Activated naive CD4-positive, alpha-beta T cell treated with anti-CD3 and anti-CD28 coated beads for 36 hours (primary cell): ENCODE results near the gene SLC25A12. TPM values are rescaled to one million over a fixed set of nuclear protein-coding genes. Genes with fewer than 3 reads are reported as not detected.
A peak's percentile ranks its signal among the peaks of the same experiment; 100 is the strongest.
"Not testable (repeated sequence)": the region's sequence is repeated elsewhere in the genome, so short reads cannot be mapped to it uniquely, and the experiment has no call there.

ENCODE experiments used
- CTCF ChIA-PET: fragments of 350-600 bp; sonication (Branson Sonifier 250); formaldehyde crosslinking; loops from one replicate; lab custom pipeline; 2021; ENCODE audit warnings: antibody characterized with exemption; lab: Charles Lee
- DNase-seq: peaks from one replicate; pipeline ENCODE4 v3.0.0-alpha.2; 2020
- H3K27ac Mint-ChIP-seq: one replicate; pipeline ENCODE4 v1.8.0; 2021; ENCODE audit warnings: mild to moderate bottlenecking, mixed read lengths
- H3K27me3 Mint-ChIP-seq: one replicate; pipeline ENCODE4 v1.8.0; 2021; ENCODE audit warnings: low read depth, mixed read lengths
- H3K36me3 Mint-ChIP-seq: one replicate; pipeline ENCODE4 v1.8.0; 2021; ENCODE audit warnings: low read depth, mixed read lengths
- H3K4me1 Mint-ChIP-seq: one replicate; pipeline ENCODE4 v1.8.0; 2021; ENCODE audit warnings: low read depth, mixed read lengths
- H3K4me3 Mint-ChIP-seq: one replicate; pipeline ENCODE4 v1.8.0; 2021; ENCODE audit warnings: mild to moderate bottlenecking, moderate library complexity, mixed read lengths
- H3K9me3 Mint-ChIP-seq: one replicate; pipeline ENCODE4 v1.8.0; 2021; ENCODE audit warnings: mixed read lengths
- intact Hi-C: fragments of 100-400 bp; cut with micrococcal nuclease; formaldehyde crosslinking; loops from one replicate; pipeline ENCODE4 v1.15.1; 2023
- total RNA-seq, 2 experiments: library from RNA; stranded (reverse); gene quantifications; one replicate each; pipeline ENCODE4 v1.2.3, GENCODE V29; 2021

SLC25A12 gene
- total RNA-seq, 2 experiments from 2014 or later = 15.0 to 17.4 TPM

DNA sequence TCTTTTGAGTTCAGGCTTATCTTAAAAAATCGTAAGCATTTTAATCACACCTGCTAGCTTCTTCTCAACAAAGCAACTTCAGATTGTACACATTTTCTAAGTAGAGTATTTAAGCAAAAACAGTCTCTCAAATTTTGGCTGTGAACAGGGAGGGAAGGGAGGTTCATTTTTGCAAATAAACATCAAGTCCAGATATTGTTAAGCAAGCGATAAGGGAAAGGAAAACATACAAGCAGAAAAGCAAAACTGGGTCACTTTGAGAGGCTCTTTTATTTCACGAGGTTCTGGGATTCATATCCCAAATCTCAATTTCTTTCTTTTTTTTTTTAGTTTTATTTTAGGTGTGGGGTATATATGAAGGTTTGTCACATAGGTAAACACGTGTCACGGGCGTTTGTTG, 79.9 kb downstream of the SLC25A12 start:
- Mint-ChIP-seq H3K36me3 (peaks cover 24% of the 10 kb centered on the region), H3K9me3 (no peaks in the 10 kb centered on the region), H3K4me3 (no peak overlapping the region), H3K27ac (no peak overlapping the region), H3K4me1 (no peaks in the 10 kb centered on the region), H3K27me3 (no peaks in the 10 kb centered on the region)
- CTCF ChIA-PET = no interaction called here
- intact Hi-C loops = loop anchor here (5.0 kb wide), 1 partner anchor 653 kb away; no protein-coding TSS in a partner anchor
- DNase-seq = no peak

DNA sequence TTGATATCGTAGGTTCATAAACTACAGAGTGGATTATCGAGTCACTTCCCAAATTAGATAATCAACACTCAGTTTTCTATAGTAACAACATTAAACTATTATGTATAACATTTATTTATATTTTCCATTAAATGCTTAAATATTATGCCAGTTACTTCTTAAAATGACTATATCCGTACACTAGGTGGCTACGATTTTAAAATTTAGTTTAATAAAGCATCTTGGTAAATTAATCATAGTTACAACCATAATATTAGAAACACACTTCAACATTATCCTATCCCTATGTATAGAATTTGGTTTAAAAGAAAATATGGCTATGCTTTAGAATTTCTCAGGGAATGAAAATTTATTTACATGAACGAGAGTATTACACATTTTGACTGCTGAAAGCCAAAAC, 80.3 kb downstream of the SLC25A12 start:
- intact Hi-C loops = loop anchor here (5.0 kb wide), 1 partner anchor 654 kb away; no protein-coding TSS in a partner anchor
- no peak overlapping the region for H3K4me3 Mint-ChIP-seq

DNA sequence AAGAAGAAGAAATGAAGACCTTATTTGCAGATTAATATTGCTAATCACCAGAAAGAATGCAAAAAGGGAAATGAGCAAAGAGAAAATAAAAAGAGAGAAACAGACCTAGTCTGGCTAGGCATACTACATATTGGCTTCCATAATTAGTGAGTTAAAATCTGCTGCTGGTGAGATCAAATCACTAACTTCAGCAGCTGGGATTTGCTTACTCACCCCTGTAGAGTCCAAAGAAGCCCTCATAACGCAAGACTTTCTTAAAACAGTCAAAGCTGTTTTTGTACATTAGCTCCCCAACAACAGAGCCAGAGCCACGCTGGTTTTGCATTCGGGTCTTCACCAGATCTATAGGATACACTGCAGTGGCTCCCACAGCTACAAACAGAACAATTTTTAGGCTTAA, 80.9 kb downstream of the SLC25A12 start:
- H3K36me3 Mint-ChIP-seq = peaks cover 25% of the 10 kb centered on the region
- CTCF ChIA-PET = interaction anchor here (0.6 to 1.2 kb wide), 3 partner anchors 12 to 877 kb away, joined by 3 to 4 read pairs (median 3); no protein-coding TSS in a partner anchor
- intact Hi-C loops = loop anchor here (5.0 kb wide), 1 partner anchor 654 kb away; no protein-coding TSS in a partner anchor

More for the DNA sequence above, 80.3 kb downstream of the SLC25A12 start:
- no peak overlapping the region for H3K27ac Mint-ChIP-seq
- H3K27me3 Mint-ChIP-seq = no peaks in the 10 kb centered on the region
- H3K4me1 Mint-ChIP-seq = no peaks in the 10 kb centered on the region
- DNase-seq = no peak
- H3K9me3 Mint-ChIP-seq = no peaks in the 10 kb centered on the region
- H3K36me3 Mint-ChIP-seq = peaks cover 25% of the 10 kb centered on the region
- CTCF ChIA-PET = interaction anchor here (0.6 kb wide), 2 partner anchors 11 to 878 kb away, joined by 3 to 4 read pairs; no protein-coding TSS in a partner anchor

DNA sequence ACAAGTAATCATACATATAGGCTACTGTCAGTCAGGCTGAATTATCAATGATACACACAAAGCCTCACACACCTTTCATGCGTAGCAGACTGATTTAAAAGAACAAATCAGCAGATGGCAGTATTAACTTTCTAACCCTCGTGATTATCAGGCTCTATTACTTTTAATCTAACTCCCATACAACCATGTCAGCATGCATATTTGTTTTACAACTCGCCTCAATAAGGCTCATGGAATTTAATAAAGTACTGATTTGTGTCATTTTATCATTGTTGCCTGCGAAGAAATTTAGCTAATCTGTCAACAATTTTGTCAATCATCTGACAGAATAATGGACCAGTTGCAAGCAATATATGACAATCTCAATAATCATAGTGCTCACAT, 82.8 kb downstream of the SLC25A12 start:
- no peaks in the 10 kb centered on the region for H3K4me1 Mint-ChIP-seq
- CTCF ChIA-PET = interaction anchor here (0.7 to 2.9 kb wide), 5 partner anchors 87 to 316 kb away, joined by 3 to 12 read pairs (median 5); no protein-coding TSS in a partner anchor
- peaks cover 30% of the 10 kb centered on the region for H3K36me3 Mint-ChIP-seq
- no peak for DNase-seq
- intact Hi-C loops = loop anchor here (1.0 to 5.0 kb wide), 2 partner anchors 292 to 656 kb away; no protein-coding TSS in a partner anchor
- no peaks in the 10 kb centered on the region for H3K9me3 Mint-ChIP-seq
- H3K27ac Mint-ChIP-seq = no peak overlapping the region
- H3K4me3 Mint-ChIP-seq = no peak overlapping the region
- H3K27me3 Mint-ChIP-seq = no peaks in the 10 kb centered on the region

More for the DNA sequence above, 80.9 kb downstream of the SLC25A12 start:
- Mint-ChIP-seq H3K27ac (no peak overlapping the region), H3K4me3 (no peak overlapping the region), H3K9me3 (no peaks in the 10 kb centered on the region), H3K27me3 (no peaks in the 10 kb centered on the region), H3K4me1 (no peaks in the 10 kb centered on the region)
- DNase-seq = no peak

DNA sequence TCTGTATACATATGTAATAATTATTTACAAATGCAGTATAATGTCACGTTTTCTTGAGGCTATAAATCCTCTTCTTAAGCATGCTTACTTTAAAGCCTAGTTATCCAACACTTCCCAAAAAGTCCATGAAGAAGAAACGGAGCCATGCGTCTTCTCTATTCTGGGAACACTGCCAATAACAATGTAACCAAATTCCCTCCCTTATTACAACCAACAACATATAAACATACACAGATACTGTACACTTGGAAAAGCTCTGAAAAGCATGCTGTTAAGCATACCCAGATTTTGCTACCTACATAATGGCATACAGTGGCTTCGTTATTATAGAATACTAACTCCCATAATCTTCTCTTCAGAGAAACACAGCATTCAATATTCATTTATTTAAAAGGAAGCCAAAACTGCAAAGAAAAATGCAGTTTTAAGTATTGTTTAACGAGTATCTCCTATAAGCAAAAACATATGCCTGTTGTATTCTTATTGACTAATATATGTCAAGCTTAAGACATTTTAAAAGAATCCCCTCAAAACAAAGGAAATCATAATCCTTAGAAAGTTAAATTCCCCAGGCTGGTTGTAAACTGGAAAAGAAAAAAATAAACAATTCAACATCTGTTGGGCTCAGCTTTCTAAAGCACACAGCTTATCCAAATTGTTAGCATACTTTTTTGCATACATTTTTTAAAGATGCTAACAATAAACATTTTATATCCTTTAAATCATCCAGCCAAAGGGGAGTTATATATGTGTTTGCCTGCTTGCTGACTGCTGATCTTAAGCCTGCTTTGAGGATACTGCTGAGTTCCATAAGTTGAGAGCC, 83.4 kb downstream of the SLC25A12 start:
- H3K9me3 Mint-ChIP-seq = no peaks in the 10 kb centered on the region
- no peak overlapping the region for H3K27ac Mint-ChIP-seq
- CTCF ChIA-PET = interaction anchor here (0.6 to 2.9 kb wide), 6 partner anchors 13 to 316 kb away, joined by 3 to 12 read pairs (median 4); no protein-coding TSS in a partner anchor
- H3K27me3 Mint-ChIP-seq = no peaks in the 10 kb centered on the region
- H3K36me3 Mint-ChIP-seq = peaks cover 32% of the 10 kb centered on the region
- DNase-seq = no peak
- no peak overlapping the region for H3K4me3 Mint-ChIP-seq
- intact Hi-C loops = loop anchor here (1.0 to 5.0 kb wide), 2 partner anchors 293 to 657 kb away; no protein-coding TSS in a partner anchor
- H3K4me1 Mint-ChIP-seq = no peaks in the 10 kb centered on the region

DNA sequence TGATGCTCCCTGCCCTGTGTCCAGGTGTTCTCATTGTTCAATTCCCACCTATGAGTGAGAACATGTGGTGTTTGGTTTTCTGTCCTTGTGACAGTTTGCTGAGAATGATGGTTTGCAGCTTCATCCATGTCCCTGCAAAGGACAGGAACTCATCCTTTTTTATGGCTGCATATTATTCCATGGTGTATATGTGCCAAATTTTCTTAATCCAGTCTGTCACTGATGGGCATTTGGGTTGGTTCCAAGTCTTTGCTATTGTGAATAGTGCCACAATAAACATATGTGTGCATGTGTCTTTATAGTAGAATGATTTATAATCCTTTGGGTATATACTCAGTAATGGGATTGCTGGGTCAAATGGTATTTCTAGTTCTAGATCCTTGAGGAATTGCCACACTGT, 85.2 kb downstream of the SLC25A12 start:
- CTCF ChIA-PET, DNase-seq, intact Hi-C loops, H3K4me3 Mint-ChIP-seq, H3K27ac Mint-ChIP-seq, H3K9me3 Mint-ChIP-seq, H3K4me1 Mint-ChIP-seq, H3K27me3 Mint-ChIP-seq: not testable (repeated sequence)
- peaks cover 32% of the 10 kb centered on the region for H3K36me3 Mint-ChIP-seq

DNA sequence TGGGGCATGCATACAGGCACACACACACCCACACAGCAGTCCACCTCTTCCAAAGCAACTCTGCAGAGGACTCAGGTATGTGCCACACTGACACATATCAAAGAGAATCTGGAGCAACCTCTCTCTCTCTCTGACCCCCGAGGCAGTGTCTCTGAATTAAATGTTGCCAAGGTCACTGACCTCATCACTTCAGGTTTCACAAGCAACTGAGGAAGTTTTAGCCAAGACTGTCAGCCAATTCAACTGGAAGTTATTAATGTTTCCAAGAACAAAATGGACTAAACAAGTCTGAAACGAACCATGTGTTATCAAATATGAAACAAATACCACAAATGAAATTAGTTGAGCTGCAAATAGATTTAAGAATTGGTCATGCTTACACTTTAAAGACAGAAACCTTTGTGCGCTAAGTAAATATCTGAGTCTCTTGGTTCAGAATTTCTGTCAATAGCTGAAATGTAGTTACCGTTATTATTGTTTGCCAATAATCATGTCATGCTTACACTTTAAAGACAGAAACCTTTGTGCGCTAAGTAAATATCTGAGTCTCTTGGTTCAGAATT, 86.1 kb downstream of the SLC25A12 start:
- Mint-ChIP-seq H3K4me3 (no peak overlapping the region), H3K27me3 (no peaks in the 10 kb centered on the region), H3K4me1 (no peaks in the 10 kb centered on the region), H3K36me3 (peaks cover 31% of the 10 kb centered on the region), H3K27ac (no peak overlapping the region), H3K9me3 (no peaks in the 10 kb centered on the region)
- no peak for DNase-seq
- CTCF ChIA-PET = interaction anchor here (0.7 kb wide), 1 partner anchor 79 kb away, joined by 4 read pairs; no protein-coding TSS in a partner anchor
- intact Hi-C loops = no loop called here

DNA sequence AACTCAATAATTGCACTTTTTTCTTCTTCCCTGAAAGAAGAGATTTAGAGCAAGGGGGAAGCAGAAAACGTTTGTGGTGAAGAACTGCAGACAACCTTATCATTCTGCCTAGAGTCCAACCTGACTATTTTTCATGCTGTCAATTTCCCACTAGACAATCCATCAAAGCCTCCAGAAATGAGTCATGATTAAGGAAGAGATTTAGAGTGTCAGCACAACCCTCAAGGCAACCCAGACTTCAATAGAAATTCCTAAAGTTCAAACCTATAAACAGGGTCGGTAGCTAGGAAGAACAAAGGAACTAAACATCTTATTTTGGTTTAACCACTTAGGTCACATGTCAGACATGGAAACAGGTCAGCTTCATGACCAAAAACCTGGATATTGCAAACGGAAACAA, 86.9 kb downstream of the SLC25A12 start:
- CTCF ChIA-PET = no interaction called here
- Mint-ChIP-seq H3K9me3 (no peaks in the 10 kb centered on the region), H3K4me1 (no peaks in the 10 kb centered on the region), H3K27ac (no peak overlapping the region), H3K4me3 (no peak overlapping the region), H3K27me3 (no peaks in the 10 kb centered on the region), H3K36me3 (peaks cover 31% of the 10 kb centered on the region)
- DNase-seq = no peak
- intact Hi-C loops = no loop called here

DNA sequence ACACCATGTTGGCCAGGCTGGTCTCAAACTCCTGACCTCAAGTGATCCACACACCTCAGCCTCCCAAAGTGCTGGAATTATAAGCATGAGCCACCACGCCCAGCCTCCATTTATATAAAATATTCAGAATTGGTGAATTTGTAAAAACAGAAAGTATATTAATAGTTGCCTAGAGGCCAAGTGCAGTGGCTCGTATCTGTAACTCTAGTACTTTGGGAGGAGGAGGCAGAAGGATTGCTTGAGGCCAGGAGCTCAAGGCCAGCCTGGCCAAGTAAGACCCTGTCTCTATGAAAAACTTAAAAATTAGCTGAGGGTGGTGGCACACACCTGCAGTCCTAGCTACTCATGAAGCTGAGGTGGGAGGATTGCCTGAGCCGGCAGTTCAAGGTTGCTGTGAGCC, 89.6 kb downstream of the SLC25A12 start:
- DNase-seq = no peak
- no peaks in the 10 kb centered on the region for H3K9me3 Mint-ChIP-seq
- CTCF ChIA-PET = interaction anchor here (0.6 kb wide), 2 partner anchors 10 to 156 kb away, joined by 3 to 4 read pairs; no protein-coding TSS in a partner anchor
- H3K27me3 Mint-ChIP-seq = no peaks in the 10 kb centered on the region
- H3K4me1 Mint-ChIP-seq = no peaks in the 10 kb centered on the region
- no peak overlapping the region for H3K4me3 Mint-ChIP-seq
- peaks cover 25% of the 10 kb centered on the region for H3K36me3 Mint-ChIP-seq
- intact Hi-C loops = no loop called here
- no peak overlapping the region for H3K27ac Mint-ChIP-seq

DNA sequence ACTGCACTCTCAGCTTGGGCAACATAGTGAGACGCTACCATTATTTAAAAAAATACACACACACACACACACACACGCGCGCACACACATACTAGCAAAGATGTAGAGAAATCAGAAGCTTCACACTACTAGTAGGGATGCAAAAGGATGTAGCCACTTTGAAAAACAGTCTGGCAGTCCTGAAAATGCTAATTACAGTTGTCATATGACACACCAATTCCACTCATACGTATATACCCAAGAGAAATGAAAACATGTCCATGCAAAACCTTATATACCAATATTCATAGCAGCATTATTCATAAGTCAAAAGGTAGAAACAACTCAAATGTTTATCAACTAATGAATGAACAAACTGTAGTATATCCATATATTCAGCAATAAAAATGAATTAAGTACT, 90.3 kb downstream of the SLC25A12 start:
- intact Hi-C loops = no loop called here
- Mint-ChIP-seq H3K27me3 (no peaks in the 10 kb centered on the region), H3K27ac (no peak overlapping the region), H3K36me3 (peaks cover 20% of the 10 kb centered on the region), H3K4me1 (peaks cover 1% of the 10 kb centered on the region), H3K4me3 (no peak overlapping the region), H3K9me3 (no peaks in the 10 kb centered on the region)
- DNase-seq = no peak
- CTCF ChIA-PET = interaction anchor here (0.5 kb wide), 1 partner anchor 235 kb away, joined by 3 read pairs; no protein-coding TSS in a partner anchor

DNA sequence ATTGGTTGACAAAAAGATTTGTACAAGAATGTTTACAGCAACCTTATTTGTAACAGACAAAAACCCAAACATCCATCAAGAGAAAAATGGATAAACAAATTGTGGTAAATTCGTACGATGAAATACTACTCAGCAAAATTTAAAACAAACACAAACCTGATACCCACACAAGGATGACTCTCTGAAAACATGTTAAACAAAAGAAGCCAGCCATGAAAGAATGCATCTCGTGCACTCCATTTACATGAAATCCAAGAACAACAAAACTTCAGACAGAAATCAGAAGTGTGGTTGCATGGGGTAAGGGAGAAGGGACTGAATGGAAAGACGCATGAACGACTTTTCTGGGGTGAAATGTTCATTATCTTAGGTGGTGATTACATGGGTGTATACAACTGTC, 93.4 kb downstream of the SLC25A12 start:
- Mint-ChIP-seq H3K27me3 (no peaks in the 10 kb centered on the region), H3K9me3 (no peaks in the 10 kb centered on the region), H3K27ac (no peak overlapping the region), H3K4me3 (no peak overlapping the region), H3K36me3 (peaks cover 17% of the 10 kb centered on the region), H3K4me1 (peaks cover 6% of the 10 kb centered on the region)
- CTCF ChIA-PET = no interaction called here
- no peak for DNase-seq
- intact Hi-C loops = no loop called here

DNA sequence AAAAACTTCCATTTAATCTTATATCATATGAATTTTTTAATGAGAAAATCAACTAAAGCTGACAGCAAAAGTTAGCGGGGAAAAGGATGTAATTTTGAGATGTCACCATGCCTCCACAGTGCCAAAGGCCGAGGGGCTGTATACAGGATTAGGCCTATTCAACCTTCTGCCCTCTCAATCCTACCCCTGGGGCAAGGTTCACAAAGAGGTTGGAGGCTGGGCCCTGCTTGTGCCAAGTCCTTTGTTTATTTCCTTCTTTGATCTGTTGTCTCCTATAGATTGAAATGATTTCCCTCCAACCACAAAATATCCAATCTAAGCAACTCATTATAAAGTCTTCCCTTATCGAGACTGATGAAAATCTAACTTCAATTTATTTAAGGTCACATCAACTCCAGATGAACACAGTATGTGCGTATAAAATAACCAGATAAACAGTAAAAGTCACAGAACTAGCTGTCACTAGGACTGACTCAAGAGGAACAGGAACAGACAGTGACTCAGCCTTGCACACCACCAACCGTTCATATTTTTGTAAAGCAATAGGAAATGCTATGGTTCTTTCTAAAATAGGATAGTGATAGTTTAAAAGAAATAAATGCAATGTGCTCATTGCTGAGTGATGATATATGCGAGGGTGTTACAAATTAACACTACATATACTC, 95.8 kb downstream of the SLC25A12 start:
- peaks cover 17% of the 10 kb centered on the region for H3K4me1 Mint-ChIP-seq
- peaks cover 18% of the 10 kb centered on the region for H3K36me3 Mint-ChIP-seq
- H3K27ac Mint-ChIP-seq = peak overlapping the region; percentile 63
- intact Hi-C loops = no loop called here
- no peaks in the 10 kb centered on the region for H3K27me3 Mint-ChIP-seq
- no peak overlapping the region for H3K4me3 Mint-ChIP-seq
- CTCF ChIA-PET = interaction anchor here (0.6 to 1.0 kb wide), 3 partner anchors 115 to 318 kb away, joined by 3 to 7 read pairs (median 3); no protein-coding TSS in a partner anchor
- H3K9me3 Mint-ChIP-seq = no peaks in the 10 kb centered on the region
- DNase-seq = peak; percentile 48
